CD14-positive monocyte (primary cell): ENCODE measurements around the gene PNISR. TPM values are rescaled to one million over a fixed set of nuclear protein-coding genes. Genes with fewer than 3 reads are reported as not detected.

Experiments used
- DNase-seq, 3 donors: peaks; one replicate each; pipeline ENCODE4 v3.0.0-alpha.2; 2011 to 2022
- H2AFZ ChIP-seq: 2 replicates; pipeline ENCODE4 v1.6.0; 2012; ENCODE audit warnings: mild to moderate bottlenecking, low read depth, low read length, inconsistent platforms; ENCODE audit not compliant: insufficient read depth, poor library complexity, severe bottlenecking
- H3K27ac ChIP-seq, 2 donors: 1 replicate in 1 of 2; 2 replicates in 1 of 2; pipeline ENCODE4 v1.5.1; 2012 to 2013; ENCODE audit warnings: low read length in 2 of 2, control low read depth in 1 of 2, inconsistent platforms in 1 of 2, low read depth in 1 of 2, mild to moderate bottlenecking in 1 of 2
- H3K27me3 ChIP-seq, 2 donors: one replicate each; pipeline versions ENCODE4 v1.6.0 to v1.6.1; 2011 to 2013; ENCODE audit warnings: low read length in 2 of 2; ENCODE audit not compliant: control insufficient read depth in 2 of 2, insufficient read depth in 2 of 2
- H3K36me3 ChIP-seq, 2 donors: replicated peaks in 1 of 2; 1 replicate in 1 of 2; 2 replicates in 1 of 2; pipeline versions ENCODE4 v1.5.1 to v1.6.1; 2012 to 2013; ENCODE audit warnings: low read length in 2 of 2, control low read depth in 1 of 2, inconsistent platforms in 1 of 2, mild to moderate bottlenecking in 1 of 2; ENCODE audit not compliant: insufficient read depth in 2 of 2, control insufficient read depth in 1 of 2
- H3K4me1 ChIP-seq, 2 donors: 1 replicate in 1 of 2; 2 replicates in 1 of 2; pipeline versions ENCODE4 v1.5.1 to v1.6.1; 2012 to 2013; ENCODE audit warnings: low read length in 2 of 2, control low read depth in 1 of 2, inconsistent platforms in 1 of 2, mild to moderate bottlenecking in 1 of 2, moderate library complexity in 1 of 2; ENCODE audit not compliant: insufficient read depth in 2 of 2, control insufficient read depth in 1 of 2
- H3K4me2 ChIP-seq: replicated peaks from 2 replicates; pipeline ENCODE3; 2012; ENCODE audit warnings: low read length, moderate library complexity, mild to moderate bottlenecking; ENCODE audit not compliant: poor library complexity, severe bottlenecking; ENCODE audit errors: extremely low read depth
- H3K4me3 ChIP-seq, 3 experiments: fragments of 200-600 bp in 1 of 3; sonication (generic) in 1 of 3; replicated peaks in 1 of 3; 1 replicate in 2 of 3; 2 replicates in 1 of 3; pipeline ENCODE4 v1.5.1; 2011 to 2013; ENCODE audit warnings: low read length in 3 of 3, mild to moderate bottlenecking in 3 of 3, control low read depth in 2 of 3, low read depth in 2 of 3, inconsistent platforms in 1 of 3, moderate library complexity in 1 of 3
- H3K79me2 ChIP-seq: 2 replicates; pipeline ENCODE4 v1.6.0; 2012; ENCODE audit warnings: mild to moderate bottlenecking, control low read depth, inconsistent platforms, low read length, moderate library complexity; ENCODE audit not compliant: insufficient read depth
- H3K9ac ChIP-seq: 2 replicates; pipeline ENCODE4 v1.6.0; 2017; ENCODE audit warnings: low read length, mild to moderate bottlenecking; ENCODE audit not compliant: insufficient read depth, poor library complexity, severe bottlenecking
- H3K9me3 ChIP-seq, 2 donors: replicated peaks in 1 of 2; 1 replicate in 1 of 2; 2 replicates in 1 of 2; pipeline versions ENCODE4 v1.5.1 to v1.6.1; 2012 to 2013; ENCODE audit warnings: low read length in 2 of 2, control low read depth in 1 of 2; ENCODE audit not compliant: control insufficient read depth in 1 of 2, insufficient read depth in 1 of 2
- H4K20me1 ChIP-seq: 2 replicates; pipeline ENCODE4 v1.6.0; 2012; ENCODE audit warnings: mild to moderate bottlenecking, low read length, control low read depth, moderate library complexity; ENCODE audit not compliant: insufficient read depth
- H3K27ac Mint-ChIP-seq, 7 donors: one replicate each; pipeline ENCODE4 v1.8.0; 2020; ENCODE audit warnings: mild to moderate bottlenecking in 7 of 7, mixed read lengths in 7 of 7, moderate library complexity in 6 of 7, inconsistent platforms in 2 of 7
- H3K27me3 Mint-ChIP-seq, 3 donors: one replicate each; pipeline ENCODE4 v1.8.0; 2021 to 2022; ENCODE audit warnings: low read depth in 3 of 3, mild to moderate bottlenecking in 3 of 3, mixed read lengths in 3 of 3, moderate library complexity in 3 of 3, inconsistent platforms in 1 of 3
- H3K36me3 Mint-ChIP-seq, 2 donors: one replicate each; pipeline ENCODE4 v1.8.0; 2020; ENCODE audit warnings: mixed read lengths in 2 of 2, inconsistent platforms in 1 of 2, mild to moderate bottlenecking in 1 of 2
- H3K4me1 Mint-ChIP-seq: one replicate; pipeline ENCODE4 v1.8.0; 2020; ENCODE audit warnings: mild to moderate bottlenecking, mixed read lengths
- H3K4me3 Mint-ChIP-seq, 2 donors: one replicate each; pipeline ENCODE4 v1.8.0; 2020; ENCODE audit warnings: mild to moderate bottlenecking in 2 of 2, mixed read lengths in 2 of 2, moderate library complexity in 1 of 2
- H3K9me3 Mint-ChIP-seq, 7 donors: one replicate each; pipeline ENCODE4 v1.8.0; 2020 to 2022; ENCODE audit warnings: mixed read lengths in 7 of 7, mild to moderate bottlenecking in 6 of 7, moderate library complexity in 6 of 7, inconsistent platforms in 2 of 7
- WGBS: methylation state at CpG from one replicate; pipeline ENCODE4 v1.1.5; 2013; ENCODE audit warnings: missing lambda C conversion rate; ENCODE audit not compliant: insufficient coverage; 5-methylcytosine and 5-hydroxymethylcytosine counted together
- intact Hi-C, 2 donors: fragments of 100-400 bp; cut with micrococcal nuclease; formaldehyde crosslinking; loops; one replicate each; pipeline versions ENCODE4 v1.15.0 to v1.15.1; 2023
- polyA plus RNA-seq, 3 donors: library from polyadenylated mRNA; depleted of rRNA in 1 of 3; unstranded in 2 of 3; stranded (reverse) in 1 of 3; fragments of 300-500 nt in 2 of 3; fragments of >200 nt in 1 of 3; fragmentation: Illumina TruSeq in 2 of 3; gene quantifications; 1 replicate in 2 of 3; 2 replicates in 1 of 3; pipeline ENCODE4 v1.2.3, GENCODE V29; 2012 to 2021
- TF ChIP-seq, protein P1 (sequence below): fragments of 200-600 bp; IDR thresholded peaks from one replicate; pipeline ENCODE4 v1.8.0; 2022; ENCODE audit warnings: antibody characterized with exemption, mild to moderate bottlenecking

Gene PNISR
- polyA plus RNA-seq, 3 donors = 28.9 to 75.4 (median 33.9) TPM

DNA sequence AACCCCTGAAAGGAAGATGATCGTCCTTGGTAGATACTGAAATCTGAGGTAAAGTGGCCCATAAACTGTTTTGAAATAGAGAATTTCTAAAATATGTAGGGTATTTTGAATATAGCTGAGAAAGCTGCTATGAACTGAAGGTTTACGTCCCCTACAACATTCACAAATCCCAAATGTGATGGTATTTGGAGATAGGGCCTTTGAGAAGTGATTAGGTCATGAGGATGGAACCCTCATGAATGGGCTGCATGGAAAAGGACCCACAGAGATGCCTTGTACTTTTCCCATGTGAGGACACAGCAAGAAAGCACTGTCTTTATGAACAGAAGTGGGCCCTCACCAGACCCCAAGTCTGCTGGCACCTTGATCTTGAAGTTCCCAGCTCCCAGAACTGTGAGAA, 6.8 kb upstream of the PNISR start:
- H3K4me3 ChIP-seq = no peak overlapping the region

DNA sequence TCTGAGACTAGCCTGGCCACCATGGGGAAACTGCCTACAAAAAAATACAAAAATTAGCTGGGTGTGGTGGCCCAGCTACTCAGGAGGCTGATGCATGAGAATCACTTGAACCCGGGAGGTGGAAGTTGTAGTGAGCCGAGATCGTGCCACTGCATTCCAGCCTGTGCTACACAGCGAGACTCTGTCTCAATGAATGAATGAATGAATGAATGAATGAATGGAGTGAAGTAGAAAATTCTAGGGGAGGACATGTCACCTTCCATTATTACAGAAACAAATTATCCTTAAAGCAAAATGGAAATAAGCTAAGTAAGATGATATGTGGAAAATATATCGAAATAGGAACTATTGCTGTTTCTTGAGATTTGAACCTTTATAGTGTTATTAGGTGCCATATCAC, 2.9 kb upstream of the PNISR start:
- Histone ChIP-seq H3K36me3 (peaks cover 13 to 32% of the 10 kb centered on the region in 2 donors), H3K27ac (no peak overlapping the region), H3K27me3 (no peaks in the 10 kb centered on the region), H3K4me1 (peaks cover 19 to 30% of the 10 kb centered on the region in 2 donors), H3K79me2 (peaks cover 37% of the 10 kb centered on the region), H4K20me1 (peaks cover 14% of the 10 kb centered on the region), H3K4me3 (no peak overlapping the region), H3K9me3 (no peaks in the 10 kb centered on the region), H2AFZ (no peak overlapping the region), H3K9ac (no peak overlapping the region), H3K4me2 (no peak overlapping the region)
- DNase-seq = no peak
- H3K27ac Mint-ChIP-seq = peak overlapping the region in 1 of 7 donors; percentile 34
- peaks cover 23 to 25% of the 10 kb centered on the region in 2 donors for H3K36me3 Mint-ChIP-seq
- H3K4me3 Mint-ChIP-seq = no peak overlapping the region
- peaks cover 33% of the 10 kb centered on the region for H3K4me1 Mint-ChIP-seq
- H3K9me3 Mint-ChIP-seq = peaks cover 0 to 2% (median 0%) of the 10 kb centered on the region in 7 donors
- intact Hi-C loops = no loop called here
- no peaks in the 10 kb centered on the region for H3K27me3 Mint-ChIP-seq
- WGBS = 100% methylated on average over 1 of the region's 5 CpGs
- TF ChIP-seq, protein P1, sequence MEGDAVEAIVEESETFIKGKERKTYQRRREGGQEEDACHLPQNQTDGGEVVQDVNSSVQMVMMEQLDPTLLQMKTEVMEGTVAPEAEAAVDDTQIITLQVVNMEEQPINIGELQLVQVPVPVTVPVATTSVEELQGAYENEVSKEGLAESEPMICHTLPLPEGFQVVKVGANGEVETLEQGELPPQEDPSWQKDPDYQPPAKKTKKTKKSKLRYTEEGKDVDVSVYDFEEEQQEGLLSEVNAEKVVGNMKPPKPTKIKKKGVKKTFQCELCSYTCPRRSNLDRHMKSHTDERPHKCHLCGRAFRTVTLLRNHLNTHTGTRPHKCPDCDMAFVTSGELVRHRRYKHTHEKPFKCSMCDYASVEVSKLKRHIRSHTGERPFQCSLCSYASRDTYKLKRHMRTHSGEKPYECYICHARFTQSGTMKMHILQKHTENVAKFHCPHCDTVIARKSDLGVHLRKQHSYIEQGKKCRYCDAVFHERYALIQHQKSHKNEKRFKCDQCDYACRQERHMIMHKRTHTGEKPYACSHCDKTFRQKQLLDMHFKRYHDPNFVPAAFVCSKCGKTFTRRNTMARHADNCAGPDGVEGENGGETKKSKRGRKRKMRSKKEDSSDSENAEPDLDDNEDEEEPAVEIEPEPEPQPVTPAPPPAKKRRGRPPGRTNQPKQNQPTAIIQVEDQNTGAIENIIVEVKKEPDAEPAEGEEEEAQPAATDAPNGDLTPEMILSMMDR = no peak

More for the DNA sequence above, 6.8 kb upstream of the PNISR start:
- Mint-ChIP-seq H3K27me3 (no peaks in the 10 kb centered on the region), H3K36me3 (peaks cover 23 to 25% of the 10 kb centered on the region in 2 donors), H3K9me3 (peaks cover 0 to 2% (median 0%) of the 10 kb centered on the region in 7 donors), H3K27ac (no peak overlapping the region), H3K4me1 (peaks cover 10% of the 10 kb centered on the region), H3K4me3 (no peak overlapping the region)
- no peaks in the 10 kb centered on the region for H4K20me1 ChIP-seq
- intact Hi-C loops = no loop called here
- H2AFZ ChIP-seq = no peak overlapping the region
- H3K27ac ChIP-seq = no peak overlapping the region
- H3K79me2 ChIP-seq = peaks cover 8% of the 10 kb centered on the region
- no peaks in the 10 kb centered on the region for H3K9me3 ChIP-seq
- H3K36me3 ChIP-seq = peaks cover 13 to 27% of the 10 kb centered on the region in 2 donors
- no peak overlapping the region for H3K4me2 ChIP-seq
- no CpG with 5 or more reads among the region's 2 CpGs for WGBS
- H3K9ac ChIP-seq = no peak overlapping the region
- no peak for DNase-seq
- TF ChIP-seq, protein P1 = no peak
- H3K4me1 ChIP-seq = peaks cover 0 to 4% of the 10 kb centered on the region in 2 donors
- H3K27me3 ChIP-seq = no peaks in the 10 kb centered on the region
